HG03571 (cell line): Measurements from ENCODE around the gene DAO.
"Not testable (repeated sequence)": the region's sequence is repeated elsewhere in the genome, so short reads cannot be mapped to it uniquely, and the experiment has no call there.

Experiments used
- ATAC-seq: cut with Tn5 transposase; IDR thresholded peaks from one replicate; pipeline ENCODE4 v1.9.1; 2021; ENCODE audit not compliant: unreplicated experiment

Gene DAO

DNA sequence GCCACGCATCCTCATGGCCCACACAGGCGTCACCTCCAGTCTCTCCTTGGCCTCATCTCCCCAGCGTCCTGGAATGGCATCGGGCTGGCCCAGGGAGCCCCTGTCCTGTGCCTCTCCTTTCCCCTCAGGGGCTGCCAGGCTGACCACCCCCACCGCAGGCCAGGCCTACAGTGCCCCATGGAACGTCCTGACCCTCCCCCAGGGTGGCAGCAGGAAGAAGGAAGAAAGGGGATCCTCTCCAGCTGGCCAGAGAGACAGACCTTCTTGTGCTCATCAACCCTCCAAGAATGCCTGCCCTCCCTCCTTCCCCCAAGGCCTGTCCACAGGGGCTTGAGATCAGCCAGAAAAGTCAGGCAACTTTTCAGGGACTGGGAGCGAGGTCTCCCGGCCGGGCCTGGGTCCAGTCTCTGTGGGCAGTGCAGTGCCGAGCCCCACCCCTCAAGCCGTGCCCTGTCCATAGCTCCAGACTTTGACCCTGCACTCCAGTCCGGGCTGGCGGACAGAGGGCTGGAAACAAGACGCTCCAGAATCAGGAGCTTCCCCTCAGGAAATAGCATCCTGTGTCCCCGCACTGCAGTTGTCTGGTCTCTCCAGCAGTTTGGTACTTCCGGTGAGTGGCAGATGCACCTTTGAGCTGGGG is at the start of gene DAO:
DAO (plus strand) TSS at position 478 of the 640 bp plus-strand sequence. CDS start 4,915 bp downstream, outside the sequence.
- ATAC-seq = no peak

- ATAC-seq = no peak
These were observed 48.4 kb upstream of the DAO start for GRCh38 chr12:108831309-108831991.

DNA sequence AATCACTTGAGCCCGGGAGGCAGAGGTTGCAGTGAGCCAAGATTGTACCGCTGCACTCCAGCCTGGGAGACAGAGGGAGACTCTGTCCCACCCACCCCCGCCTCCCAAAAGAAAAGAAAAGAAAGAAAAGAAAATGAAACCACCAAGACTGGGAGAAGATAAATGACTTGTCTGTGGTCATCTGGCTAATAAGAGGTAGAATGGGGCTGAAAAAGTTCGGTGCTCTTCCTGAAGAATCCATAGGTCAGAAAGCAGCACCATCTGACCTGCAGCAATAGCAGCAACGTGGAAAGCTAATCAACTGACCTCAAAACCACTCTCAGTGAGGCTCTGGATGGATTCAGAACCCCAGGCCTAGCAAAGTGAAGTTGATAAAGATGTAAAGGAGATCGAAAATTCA is 47.7 kb upstream of the DAO start:
- no peak for ATAC-seq

DNA sequence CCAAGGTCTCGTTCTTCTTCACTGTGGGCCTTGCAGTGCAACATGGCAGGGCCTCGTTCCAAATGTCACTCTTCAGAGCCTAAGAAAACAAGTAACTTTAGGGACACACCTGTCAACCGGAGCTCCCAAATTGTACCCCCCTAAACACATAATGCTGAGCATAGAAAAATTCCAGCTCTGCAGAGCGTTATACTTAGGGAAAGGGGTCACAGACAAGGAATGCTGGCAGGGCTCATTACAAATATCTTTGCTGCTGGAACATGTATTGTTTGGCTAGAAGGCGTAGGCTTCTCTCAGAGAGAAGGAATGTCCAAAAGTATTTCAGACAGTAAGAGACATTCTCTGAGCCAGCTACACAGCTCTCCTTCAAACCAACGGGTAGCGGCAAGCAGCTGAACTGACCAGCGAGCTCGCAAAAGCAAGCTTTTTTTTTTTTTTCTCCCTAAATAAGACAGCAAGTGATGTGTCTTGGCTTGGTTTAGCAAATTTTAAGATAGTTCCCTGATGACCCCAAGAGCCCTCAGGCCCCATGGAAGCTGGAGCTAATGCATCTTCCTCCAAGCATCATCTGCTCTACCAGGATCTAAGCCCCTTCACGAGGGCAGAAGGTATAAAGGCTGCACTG is 47.0 kb upstream of the DAO start:
- no peak for ATAC-seq

DNA sequence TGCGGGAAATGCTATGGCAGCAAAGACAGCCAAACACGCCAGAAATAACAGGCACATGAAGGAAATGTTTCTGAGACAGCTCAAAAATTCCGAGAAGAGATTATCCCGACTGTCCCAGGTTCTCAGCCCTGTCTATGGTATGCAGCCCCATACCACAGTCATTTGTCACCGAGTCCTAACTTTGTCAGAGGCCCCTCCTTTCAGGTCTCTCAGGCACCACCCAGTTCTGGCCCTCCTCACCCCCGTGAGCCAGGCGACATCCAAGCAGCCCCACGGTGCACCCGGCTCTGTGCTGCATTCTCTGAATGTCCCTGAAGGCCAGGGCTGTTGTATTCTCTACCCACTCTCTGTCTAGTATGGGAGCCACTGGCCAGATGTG is 46.5 kb upstream of the DAO start:
- no peak for ATAC-seq

GRCh38 chr12:108833757-108834472 is 46.0 kb upstream of the DAO start:
- no peak for ATAC-seq

GRCh38 chr12:108835860-108836634 is 43.8 kb upstream of the DAO start:
- ATAC-seq = no peak

- ATAC-seq = no peak
These were observed 42.7 kb upstream of the DAO start for GRCh38 chr12:108837239-108837638.

DNA sequence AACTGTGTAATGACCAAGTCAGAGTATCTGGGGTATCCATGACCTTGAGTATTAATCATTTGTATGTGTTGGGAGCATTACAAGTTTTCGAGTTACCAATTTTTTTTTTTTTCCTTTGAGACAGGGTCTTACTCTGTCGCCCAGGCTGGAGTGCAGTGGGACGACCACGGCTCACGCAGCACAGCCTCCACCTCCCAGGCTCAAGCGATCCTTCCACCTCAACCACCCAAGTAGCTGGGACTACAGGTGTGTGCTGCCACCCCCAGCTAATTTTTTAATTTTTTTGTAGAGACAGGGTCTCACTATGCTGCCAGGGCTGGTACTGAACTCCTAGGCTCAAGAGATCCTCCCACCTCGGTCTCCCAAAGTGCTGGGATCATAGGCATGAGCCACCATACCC is 42.2 kb upstream of the DAO start:
- ATAC-seq = no peak

DNA sequence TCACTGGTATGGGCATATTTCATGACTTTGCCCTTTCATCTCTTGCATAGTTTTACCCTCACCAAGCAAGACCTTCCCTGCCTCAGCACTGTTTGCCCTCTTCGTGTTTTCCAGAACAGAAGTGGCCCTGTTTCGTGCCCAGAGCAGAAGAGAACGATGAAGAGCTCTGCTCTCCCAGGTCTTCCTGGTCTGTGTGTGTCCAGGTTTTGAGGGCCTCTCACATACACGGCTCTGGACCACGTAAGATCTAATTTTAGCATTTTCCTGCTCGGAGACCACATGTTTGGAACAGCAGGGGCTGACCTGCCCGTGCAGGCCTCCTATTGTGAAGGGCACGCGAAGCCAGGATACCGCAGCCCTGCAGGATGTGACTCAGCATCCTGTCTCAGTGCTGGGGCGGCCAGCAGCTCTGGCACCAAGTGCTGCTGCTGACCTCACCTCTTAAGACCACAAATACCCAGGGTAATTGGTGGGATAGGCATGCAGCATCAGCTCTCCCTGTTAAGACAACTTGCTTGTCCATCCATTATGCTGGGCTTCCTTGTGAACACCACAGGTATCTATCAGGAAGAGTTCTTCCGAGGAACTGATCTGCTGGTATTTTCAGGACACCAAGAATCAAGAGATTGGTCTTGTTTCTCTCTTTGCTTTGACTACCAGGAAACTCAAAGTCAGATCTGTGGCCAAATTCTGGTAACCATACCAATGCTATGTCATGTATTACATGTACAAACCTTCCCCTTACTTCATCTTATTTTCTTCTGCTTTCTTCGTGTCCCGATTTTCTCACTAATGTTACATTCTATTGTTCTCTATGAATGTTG is 41.5 kb upstream of the DAO start:
- ATAC-seq = peak; percentile 96

DNA sequence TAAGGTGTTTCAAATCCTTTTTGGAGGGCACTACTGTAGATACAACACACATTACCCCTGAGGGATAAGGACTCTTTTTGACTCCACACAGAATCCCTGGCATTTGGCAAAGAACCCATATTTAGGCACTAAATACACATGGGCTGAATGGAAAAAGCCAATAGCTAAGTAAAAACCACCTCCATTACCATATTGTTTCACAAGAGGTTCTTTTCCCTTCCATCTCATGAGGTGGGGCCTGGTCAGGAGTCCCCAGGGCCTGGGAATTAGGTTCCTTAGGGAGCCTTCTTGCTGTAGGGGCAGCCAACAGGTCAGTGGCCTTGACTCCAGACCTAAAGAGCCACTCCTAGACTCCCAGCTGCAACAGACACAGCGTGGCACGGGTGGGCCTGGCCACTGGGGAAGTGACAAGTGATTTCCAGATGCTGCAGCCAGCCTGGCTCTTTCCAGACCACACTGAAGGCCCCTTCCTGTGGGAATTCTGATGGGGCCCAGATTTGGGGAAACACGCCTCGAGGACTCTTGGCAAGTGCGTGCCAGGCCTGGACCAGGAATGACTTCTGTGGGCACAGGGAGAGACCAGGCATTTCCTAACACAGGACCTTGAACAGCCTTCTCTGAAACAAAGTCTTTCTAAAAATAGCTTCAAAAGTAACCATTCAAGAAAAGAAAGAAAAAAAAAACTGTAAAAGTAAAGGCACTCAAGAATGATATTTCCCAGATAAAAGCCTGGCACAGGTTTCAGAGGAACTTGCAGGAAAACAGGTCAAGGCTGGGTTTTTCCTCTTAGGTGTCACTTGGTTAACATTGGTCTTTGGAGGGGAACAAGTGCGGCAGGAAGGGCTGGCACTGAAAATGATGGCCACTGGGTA is 40.6 kb upstream of the DAO start:
- ATAC-seq = no peak

GRCh38 chr12:108839890-108840230 is 40.0 kb upstream of the DAO start:
- no peak for ATAC-seq

DNA sequence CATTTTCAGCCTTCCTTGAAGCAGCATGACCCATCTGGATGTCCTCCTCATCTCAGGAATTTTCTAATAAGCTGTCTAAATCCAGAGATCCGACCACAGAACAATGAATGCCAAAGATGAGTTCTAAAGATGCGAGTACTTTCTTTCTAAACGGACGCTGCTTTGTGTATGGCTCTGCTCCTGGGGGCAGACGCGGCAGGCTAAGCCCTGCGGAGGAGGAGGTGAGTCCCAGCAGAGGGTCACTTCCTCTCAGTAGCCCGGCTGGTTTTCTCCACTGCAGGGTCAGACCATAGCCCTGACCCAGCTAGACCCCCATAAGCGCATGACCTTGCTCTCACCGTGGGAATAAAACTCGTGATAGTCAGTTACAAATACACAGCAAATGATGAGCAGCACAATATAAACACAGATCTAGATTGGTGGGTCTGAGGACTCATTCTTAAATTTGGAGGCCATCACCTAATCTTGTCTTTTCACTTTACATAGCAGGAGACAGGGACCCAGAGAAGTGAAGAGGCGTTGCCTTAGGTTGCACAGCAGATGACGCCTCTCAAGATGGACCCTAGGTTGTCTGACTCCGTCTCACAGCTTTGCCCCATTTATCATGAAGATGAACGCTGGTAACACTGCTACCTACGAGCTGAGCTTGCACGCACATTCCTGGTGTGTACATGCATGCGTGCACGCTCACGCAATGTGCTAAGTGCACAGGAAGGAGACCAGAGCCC is 39.1 kb upstream of the DAO start:
- no peak for ATAC-seq

- not testable (repeated sequence) for ATAC-seq
These were observed 38.1 kb upstream of the DAO start for GRCh38 chr12:108841825-108842224.

DNA sequence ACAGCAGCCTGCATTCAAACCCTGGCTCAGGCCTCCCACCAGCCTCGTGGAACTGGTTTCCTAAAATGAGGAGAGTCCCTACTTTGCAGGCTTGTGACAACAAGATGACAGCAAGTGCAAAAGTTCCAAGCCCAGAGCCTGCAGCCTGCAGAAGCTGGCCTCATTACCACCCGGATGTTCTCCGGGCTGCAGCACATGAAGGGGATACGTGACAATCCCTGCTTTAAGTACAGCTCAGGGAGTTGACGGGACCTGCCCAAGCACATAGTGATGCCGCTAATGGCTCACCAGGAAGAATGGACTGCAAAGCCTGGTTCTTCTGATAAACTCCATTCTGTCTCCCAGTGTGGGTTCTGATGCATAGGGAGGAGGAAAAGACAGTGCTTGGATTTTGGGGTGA is 37.5 kb upstream of the DAO start:
- ATAC-seq = no peak

- no peak for ATAC-seq
These were observed 36.7 kb upstream of the DAO start for GRCh38 chr12:108843187-108843586.

GRCh38 chr12:108845696-108846095 is 34.2 kb upstream of the DAO start:
- no peak for ATAC-seq

- no peak for ATAC-seq
These were observed 33.6 kb upstream of the DAO start for GRCh38 chr12:108846290-108846701.

DNA sequence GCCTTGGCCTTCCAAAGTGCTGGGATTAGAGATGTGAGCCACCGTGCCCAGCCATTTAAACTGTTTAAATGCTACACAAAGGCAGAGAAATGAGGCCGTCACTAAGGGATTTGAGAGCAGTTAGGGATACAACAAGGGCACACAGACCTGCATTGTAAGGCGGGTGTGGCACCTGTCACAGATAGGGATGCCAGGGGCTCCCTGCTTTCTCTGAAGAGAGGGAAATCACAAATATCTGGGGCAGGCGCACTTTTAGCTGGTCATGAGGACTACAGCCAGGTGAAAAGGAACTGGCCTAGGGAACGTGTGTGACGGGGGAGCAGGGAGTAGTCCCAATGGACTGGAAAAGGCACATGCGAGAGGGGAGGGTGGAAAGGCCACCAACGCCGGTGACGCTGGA is 32.2 kb upstream of the DAO start:
- ATAC-seq = no peak
